Glutamatergic neuron (in vitro differentiated cells): ENCODE data around the gene CLPSL1. TPM values are rescaled to one million over a fixed set of nuclear protein-coding genes. Genes with fewer than 3 reads are reported as not detected.

Source experiments
- DNase-seq: peaks from one replicate; pipeline ENCODE4 v3.0.0; 2022
- H3K27ac Mint-ChIP-seq: one replicate; pipeline ENCODE4 v1.8.0; 2020; ENCODE audit warnings: mild to moderate bottlenecking, mixed read lengths, inconsistent platforms; ENCODE audit not compliant: unreplicated experiment
- H3K27me3 Mint-ChIP-seq: one replicate; pipeline ENCODE4 v1.8.0; 2020; ENCODE audit warnings: mild to moderate bottlenecking, moderate library complexity, mixed read lengths, inconsistent platforms; ENCODE audit not compliant: unreplicated experiment
- H3K36me3 Mint-ChIP-seq: one replicate; pipeline ENCODE4 v1.8.0; 2020; ENCODE audit warnings: mild to moderate bottlenecking, mixed read lengths, inconsistent platforms; ENCODE audit not compliant: unreplicated experiment
- H3K4me1 Mint-ChIP-seq: one replicate; pipeline ENCODE4 v1.8.0; 2020; ENCODE audit warnings: mild to moderate bottlenecking, low read depth, mixed read lengths, inconsistent platforms; ENCODE audit not compliant: unreplicated experiment
- H3K4me3 Mint-ChIP-seq: one replicate; pipeline ENCODE4 v1.8.0; 2020; ENCODE audit warnings: mild to moderate bottlenecking, mixed read lengths, inconsistent platforms; ENCODE audit not compliant: unreplicated experiment
- H3K9me3 Mint-ChIP-seq: one replicate; pipeline ENCODE4 v1.8.0; 2020; ENCODE audit warnings: mild to moderate bottlenecking, moderate library complexity, mixed read lengths, inconsistent platforms; ENCODE audit not compliant: unreplicated experiment
- CTCF ChIP-seq: fragments of 200-600 bp; sonication (generic); IDR thresholded peaks from one replicate; pipeline ENCODE4 v1.5.0; 2021; ENCODE audit not compliant: partially characterized antibody, unreplicated experiment
- total RNA-seq: library from RNA; stranded (reverse); fragmentation: NEBNext Ultra II Directional; extraction: Animal tissue kit (Norgen Biotek cat#: 25700); gene quantifications from one replicate; pipeline ENCODE4 v1.2.1, GENCODE V29; 2021; ENCODE audit not compliant: unreplicated experiment

CLPSL1 gene
- total RNA-seq, 1 donor from 2014 or later = not detected

GRCh38 chr6:35774116-35774794 lies 6.6 kb upstream of the CLPSL1 start:
- no peak overlapping the region for H3K27ac Mint-ChIP-seq
- H3K4me1 Mint-ChIP-seq = no peaks in the 10 kb centered on the region

GRCh38 chr6:35775031-35775430 lies 5.8 kb upstream of the CLPSL1 start:
- no peak for DNase-seq
- no peaks in the 10 kb centered on the region for H3K36me3 Mint-ChIP-seq
- no peak overlapping the region for H3K4me3 Mint-ChIP-seq
- H3K27me3 Mint-ChIP-seq = peaks cover 10% of the 10 kb centered on the region
- no peaks in the 10 kb centered on the region for H3K9me3 Mint-ChIP-seq
- no peak for TF ChIP-seq CTCF
- no peak overlapping the region for H3K27ac Mint-ChIP-seq
- H3K4me1 Mint-ChIP-seq = no peaks in the 10 kb centered on the region

More at GRCh38 chr6:35774116-35774794, 6.6 kb upstream of the CLPSL1 start:
- Mint-ChIP-seq H3K4me3 (no peak overlapping the region), H3K27me3 (peaks cover 10% of the 10 kb centered on the region), H3K36me3 (no peaks in the 10 kb centered on the region), H3K9me3 (no peaks in the 10 kb centered on the region)
- no peak for TF ChIP-seq CTCF
- no peak for DNase-seq

- TF ChIP-seq CTCF = no peak
- no peaks in the 10 kb centered on the region for H3K36me3 Mint-ChIP-seq
- H3K27me3 Mint-ChIP-seq = peaks cover 10% of the 10 kb centered on the region
- no peaks in the 10 kb centered on the region for H3K9me3 Mint-ChIP-seq
- peak within 1 kb of the TSS; percentile 87 for H3K4me3 Mint-ChIP-seq
- H3K4me1 Mint-ChIP-seq = no peaks in the 10 kb centered on the region
- H3K27ac Mint-ChIP-seq = no peak within 1 kb of the TSS
- peak; percentile 64 for DNase-seq
Measured at GRCh38 chr6:35776364-35777215, 4.2 kb upstream of the CLPSL1 start, which contains the start of gene CLPSL2. CLPSL2 (plus strand) TSS chr6:35776598; CDS start chr6:35776619, 21 bp downstream.

- Mint-ChIP-seq H3K4me3 (peak overlapping the region; percentile 61), H3K9me3 (no peaks in the 10 kb centered on the region), H3K36me3 (no peaks in the 10 kb centered on the region), H3K4me1 (no peaks in the 10 kb centered on the region), H3K27me3 (peaks cover 10% of the 10 kb centered on the region), H3K27ac (no peak overlapping the region)
- no peak for TF ChIP-seq CTCF
- no peak for DNase-seq
Measured at GRCh38 chr6:35777356-35778102, 3.3 kb upstream of the CLPSL1 start.
